T-helper 1 cell treated with Interleukin-12 subunit alpha and Interleukin-12 subunit beta and Interleukin-4 antibody, amounts not matched to agents 30 μg/mL and 1 μg/mL, for 36 hours (primary cell): ENCODE measurements around the gene SETD5.

ENCODE experiments used
- H3K27ac Mint-ChIP-seq: one replicate; pipeline ENCODE4 v1.8.0; 2021; ENCODE audit warnings: mild to moderate bottlenecking, mixed read lengths
- H3K27me3 Mint-ChIP-seq: one replicate; pipeline ENCODE4 v1.8.0; 2021; ENCODE audit warnings: low read depth, mixed read lengths
- H3K36me3 Mint-ChIP-seq: one replicate; pipeline ENCODE4 v1.8.0; 2021; ENCODE audit warnings: low read depth, mixed read lengths
- H3K4me1 Mint-ChIP-seq: one replicate; pipeline ENCODE4 v1.8.0; 2021; ENCODE audit warnings: low read depth, mixed read lengths
- H3K4me3 Mint-ChIP-seq: one replicate; pipeline ENCODE4 v1.8.0; 2021; ENCODE audit warnings: mild to moderate bottlenecking, moderate library complexity, mixed read lengths
- H3K9me3 Mint-ChIP-seq: one replicate; pipeline ENCODE4 v1.8.0; 2021; ENCODE audit warnings: mixed read lengths

The SETD5 gene

DNA sequence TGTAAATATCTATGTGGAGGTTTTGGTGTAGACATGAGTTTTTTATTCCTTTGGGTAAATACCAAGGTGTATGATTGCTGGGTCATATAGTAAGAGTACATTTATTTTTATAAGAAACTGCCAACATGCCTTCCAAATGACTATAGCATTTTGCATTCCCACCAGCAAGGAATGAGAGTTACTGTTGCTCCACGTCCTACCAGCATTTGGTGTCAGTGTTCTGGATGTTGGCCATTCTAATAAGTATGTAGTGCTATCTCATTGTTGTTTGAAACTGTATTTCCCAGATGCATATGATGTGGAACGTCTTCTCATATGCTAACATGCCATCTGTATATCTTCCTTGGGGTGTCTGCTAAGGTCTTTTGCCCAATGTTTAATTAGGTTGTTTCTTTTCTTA lies 117.5 kb downstream of the SETD5 start:
- no peaks in the 10 kb centered on the region for H3K36me3 Mint-ChIP-seq
- no peaks in the 10 kb centered on the region for H3K4me1 Mint-ChIP-seq
- H3K9me3 Mint-ChIP-seq, result no peaks in the 10 kb centered on the region
- no peak overlapping the region for H3K27ac Mint-ChIP-seq
- no peak overlapping the region for H3K4me3 Mint-ChIP-seq
- peaks cover 13% of the 10 kb centered on the region for H3K27me3 Mint-ChIP-seq

DNA sequence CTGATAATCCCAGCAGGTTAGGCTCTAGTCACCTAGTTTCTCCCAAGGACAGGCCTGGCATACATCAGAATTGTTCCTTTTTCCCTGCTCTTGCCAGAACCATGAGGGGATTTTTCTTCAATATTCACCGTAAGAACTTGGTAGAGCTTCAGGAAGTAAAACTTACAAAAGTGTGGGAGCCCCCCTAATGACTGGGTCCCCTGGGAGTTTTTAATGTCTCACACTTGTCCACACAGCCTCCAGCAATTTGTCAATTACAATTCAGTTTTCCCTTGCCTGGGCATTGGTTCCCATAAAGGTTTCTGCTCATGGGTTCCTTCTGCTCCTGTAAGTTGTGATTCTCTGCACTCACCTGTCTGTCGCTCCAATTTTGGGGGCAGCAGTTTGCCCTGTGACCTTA lies 127.7 kb downstream of the SETD5 start:
- no peaks in the 10 kb centered on the region for H3K9me3 Mint-ChIP-seq
- H3K36me3 Mint-ChIP-seq, result no peaks in the 10 kb centered on the region
- H3K27me3 Mint-ChIP-seq, result peaks cover 14% of the 10 kb centered on the region
- H3K27ac Mint-ChIP-seq, result no peak overlapping the region
- no peaks in the 10 kb centered on the region for H3K4me1 Mint-ChIP-seq
- no peak overlapping the region for H3K4me3 Mint-ChIP-seq
